GM12878 (cell line): ENCODE results near the gene CXCL12. TPM values are rescaled to one million over a fixed set of nuclear protein-coding genes. Genes with fewer than 3 reads are reported as not detected.

Source experiments
- ATAC-seq: fragments of 200-7000 bp; cut with Tn5 transposase; 3 replicates; pipeline ENCODE4 v1.9.1; 2020; ENCODE audit warnings: mild to moderate bottlenecking, moderate library complexity
- BruUV-seq: library from RNA; stranded (reverse); fragments of 400-500 nt; replicated peaks from 2 replicates; lab custom pipeline; 2021; lab: Mats Ljungman, UMichigan
- CTCF ChIA-PET: fragments of 300-600 bp; sonication (Branson Sonifier 250); formaldehyde crosslinking; extraction: SDS; loops from one replicate; lab custom pipeline; 2021; ENCODE audit warnings: inconsistent platforms; lab: Yijun Ruan, JAX
- POLR2A ChIA-PET: fragments of 350-600 bp; formaldehyde crosslinking; extraction: SDS; loops from one replicate; lab custom pipeline; 2021; ENCODE audit warnings: inconsistent platforms; lab: Charles Lee
- RAD21 ChIA-PET: fragments of 300-600 bp; sonication (Branson Sonifier 250); formaldehyde crosslinking; loops from one replicate; lab custom pipeline; 2023; ENCODE audit warnings: antibody characterized with exemption; ENCODE audit not compliant: unreplicated experiment; lab: Charles Lee
- SMC1A ChIA-PET: fragments of 300-600 bp; sonication (Branson Sonifier 250); formaldehyde crosslinking; loops from one replicate; lab custom pipeline; 2023; ENCODE audit not compliant: unreplicated experiment, uncharacterized antibody; lab: Charles Lee
- DNase-seq: peaks from one replicate; pipeline ENCODE4 v3.0.0-alpha.2; 2011; ENCODE audit warnings: low read depth, low spot score
- FAIRE-seq: peaks from 3 replicates; lab custom pipeline; 2011; peaks lifted over from hg19 to GRCh38; lab: Jason Lieb, UNC
- H2AFZ ChIP-seq: 2 replicates; pipeline ENCODE4 v1.6.0; 2011; ENCODE audit warnings: low read depth, low read length, control low read depth; ENCODE audit not compliant: control insufficient read depth
- H3K27ac ChIP-seq: 2 replicates; pipeline ENCODE4 v1.5.1; 2011; ENCODE audit warnings: control low read depth; ENCODE audit not compliant: control insufficient read depth, insufficient read depth
- H3K27me3 ChIP-seq, 2 experiments: replicated peaks in 1 of 2; 2 replicates each; pipeline versions ENCODE4 v1.6.0 to v1.6.1; 2011; ENCODE audit warnings: low read length in 1 of 2; ENCODE audit not compliant: control insufficient read depth in 2 of 2, insufficient read depth in 2 of 2
- H3K36me3 ChIP-seq, 2 experiments: 2 replicates each; pipeline ENCODE4 v1.5.1; 2011; ENCODE audit warnings: low read length in 1 of 2; ENCODE audit not compliant: control insufficient read depth in 2 of 2, insufficient read depth in 2 of 2
- H3K4me1 ChIP-seq: 2 replicates; pipeline ENCODE4 v1.6.1; 2011; ENCODE audit warnings: mild to moderate bottlenecking, low read length, moderate library complexity, mixed read lengths; ENCODE audit not compliant: control insufficient read depth, insufficient read depth
- H3K4me2 ChIP-seq: 2 replicates; pipeline ENCODE4 v1.6.0; 2011; ENCODE audit warnings: control low read depth; ENCODE audit not compliant: control insufficient read depth, insufficient read depth
- H3K4me3 ChIP-seq: fragments of 200-600 bp; sonication (generic); 2 replicates; pipeline ENCODE4 v1.5.1; 2016
- H3K79me2 ChIP-seq: 2 replicates; pipeline ENCODE4 v1.6.0; 2011; ENCODE audit warnings: low read length; ENCODE audit not compliant: control insufficient read depth, insufficient read depth
- H3K9ac ChIP-seq: 2 replicates; pipeline ENCODE4 v1.8.0; 2011; ENCODE audit warnings: low read length, control low read depth, mixed read lengths; ENCODE audit not compliant: control insufficient read depth, insufficient read depth
- H3K9me3 ChIP-seq: replicated peaks from 3 replicates; pipeline ENCODE4 v1.5.1; 2011; ENCODE audit warnings: mild to moderate bottlenecking, low read length; ENCODE audit not compliant: control insufficient read depth, insufficient read depth
- H4K20me1 ChIP-seq: 2 replicates; pipeline ENCODE4 v1.6.0; 2011; ENCODE audit not compliant: control insufficient read depth, insufficient read depth
- CBFB ChIP-seq: IDR thresholded peaks from 2 replicates; pipeline ENCODE4 v1.6.1; 2016; ENCODE audit warnings: antibody characterized with exemption, low read depth
- CHD2 ChIP-seq: IDR thresholded peaks from 2 replicates; pipeline ENCODE4 v1.6.1; 2011; ENCODE audit warnings: low read depth, low read length, improper control_type of control experiment, borderline replicate concordance
- DPF2 ChIP-seq: fragments of 450-650 bp; IDR thresholded peaks from 2 replicates; pipeline ENCODE4 v1.6.1; 2017; ENCODE audit warnings: mild to moderate bottlenecking
- ELK1 ChIP-seq: IDR thresholded peaks from 2 replicates; pipeline ENCODE4 v1.6.1; 2012; ENCODE audit warnings: low read depth, low read length, improper control_type of control experiment
- MAX ChIP-seq: IDR thresholded peaks from 2 replicates; pipeline ENCODE4 v1.6.1; 2012; ENCODE audit warnings: low read depth, low read length, improper control_type of control experiment
- POLR2A ChIP-seq: IDR thresholded peaks from 2 replicates; pipeline ENCODE4 v1.6.1; 2011; ENCODE audit warnings: low read depth, mild to moderate bottlenecking, low read length
- RBBP5 ChIP-seq: fragments of 200-600 bp; sonication (generic); conservative IDR thresholded peaks from 2 replicates; pipeline ENCODE4 v1.6.1; 2016
- RELA ChIP-seq: fragments of 450-650 bp; IDR thresholded peaks from 2 replicates; pipeline ENCODE4 v1.8.0; 2014; ENCODE audit warnings: borderline replicate concordance; ENCODE audit not compliant: partially characterized antibody
- RELB ChIP-seq: fragments of 450-650 bp; IDR thresholded peaks from 2 replicates; pipeline ENCODE4 v1.6.1; 2017; ENCODE audit warnings: low read depth, mild to moderate bottlenecking, moderate library complexity
- SIX5 ChIP-seq: IDR thresholded peaks from 2 replicates; pipeline ENCODE4 v1.6.1; 2011; ENCODE audit warnings: mild to moderate bottlenecking, low read depth, low read length, moderate library complexity; ENCODE audit not compliant: severe bottlenecking
- TARDBP ChIP-seq: IDR thresholded peaks from 2 replicates; pipeline ENCODE4 v1.6.1; 2016; ENCODE audit warnings: borderline replicate concordance
- YBX1 ChIP-seq: fragments of 450-650 bp; IDR thresholded peaks from 2 replicates; pipeline ENCODE4 v1.6.1; 2016; ENCODE audit warnings: antibody characterized with exemption
- ZBTB33 ChIP-seq: fragments of 450-650 bp; IDR thresholded peaks from 2 replicates; pipeline ENCODE4 v1.6.1; 2017; ENCODE audit warnings: mild to moderate bottlenecking
- WGBS: methylation state at CpG from one replicate; pipeline ENCODE4 v1.1.6; 2016; ENCODE audit warnings: low lambda C conversion rate; ENCODE audit not compliant: insufficient replicate concordance, insufficient coverage; ENCODE audit errors: missing lambda C conversion rate; 5-methylcytosine and 5-hydroxymethylcytosine counted together
- in situ Hi-C: fragments of 300-500 bp; cut with MboI; formaldehyde crosslinking; loops from 9 replicates; pipeline ENCODE4 v1.14.3; 2018; ENCODE audit warnings: mixed read lengths
- intact Hi-C: fragments of 100-400 bp; cut with micrococcal nuclease; formaldehyde crosslinking; loops from one replicate; pipeline ENCODE4 v1.14.2; 2022; ENCODE audit not compliant: unreplicated experiment
- polyA plus RNA-seq, 11 experiments: library from polyadenylated mRNA; depleted of rRNA in 4 of 11; unstranded in 6 of 11; stranded (reverse) in 5 of 11; fragments of >200 nt; fragmentation: Nextera tagmentation in 4 of 11; fragmentation: Illumina TruSeq in 1 of 11; extraction: Ambion mirVana in 4 of 11; extraction: Trizol in 1 of 11; gene quantifications; 1 replicate in 1 of 11; 2 replicates in 10 of 11; pipeline versions ENCODE4 v1.2.1 to v1.2.3, GENCODE V29; 2011 to 2016; ENCODE audit warnings: inconsistent platforms in 2 of 11, missing spikeins in 2 of 11, low read depth in 1 of 11
- total RNA-seq, 4 experiments: library from RNA; depleted of rRNA in 3 of 4; stranded (reverse); fragments of >200 nt in 3 of 4; fragmentation: Illumina TruSeq in 1 of 4; extraction: Trizol in 1 of 4; gene quantifications; 2 replicates each; pipeline versions ENCODE4 v1.2.1 to v1.2.3, GENCODE V29; 2013 to 2021

The CXCL12 gene
- total and polyA plus RNA-seq, 10 of the 15 experiments (the other 5 are each of a cell fraction or from before 2014, with no cell fraction given): 0.03 to 4.5 (median 0.53) TPM

- SMC1A ChIA-PET: no interaction called here
- DNase-seq (no peak), FAIRE-seq (no peak), ATAC-seq (no peak)
- Histone ChIP-seq H3K27me3 (no peaks in the 10 kb centered on the region; a peak in 1 of 4 replicates), H3K4me1 (no peaks in the 10 kb centered on the region), H4K20me1 (no peaks in the 10 kb centered on the region), H3K79me2 (no peaks in the 10 kb centered on the region), H2AFZ (no peak overlapping the region), H3K4me2 (no peak overlapping the region), H3K27ac (no peak overlapping the region), H3K4me3 (no peak overlapping the region), H3K36me3 (no peaks in the 10 kb centered on the region), H3K9me3 (no peaks in the 10 kb centered on the region; the same call in 2 of the 3 replicates), H3K9ac (no peak overlapping the region)
- POLR2A ChIA-PET: no interaction called here
- BruUV-seq: no TSS peak
- in situ Hi-C loops (loop anchor here (25.0 kb wide), 1 partner anchor 92 kb away; no protein-coding TSS in a partner anchor), intact Hi-C loops (no loop called here)
- WGBS: 23% methylated on average over 2 of the region's 2 CpGs
- CTCF ChIA-PET: no interaction called here
- RAD21 ChIA-PET: no interaction called here
- no peak for TF ChIP-seq YBX1
Observed at GRCh38 chr10:44419790-44420549, 35.1 kb upstream of the CXCL12 start.

- no peaks in the 10 kb centered on the region for H3K36me3 ChIP-seq
- no TSS peak for BruUV-seq
- H3K4me1 ChIP-seq: no peaks in the 10 kb centered on the region
- WGBS: 35% methylated on average over 8 of the region's 8 CpGs
- ChIA-PET CTCF (no interaction called here), SMC1A (interaction anchor here (1.2 kb wide), 1 partner anchor 121 kb away, joined by 3 read pairs; no protein-coding TSS in a partner anchor), RAD21 (no interaction called here), POLR2A (no interaction called here)
- in situ Hi-C loops (loop anchor here (25.0 kb wide), 1 partner anchor 94 kb away; no protein-coding TSS in a partner anchor), intact Hi-C loops (no loop called here)
- DNase-seq: no peak
- FAIRE-seq: no peak
- H3K4me2 ChIP-seq: no peak overlapping the region
- H3K79me2 ChIP-seq: no peaks in the 10 kb centered on the region
- no peaks in the 10 kb centered on the region for H3K9me3 ChIP-seq
- H3K9ac ChIP-seq: no peak overlapping the region
- H3K4me3 ChIP-seq: no peak overlapping the region
- H3K27me3 ChIP-seq: no peaks in the 10 kb centered on the region; a peak in 1 of 4 replicates
- H3K27ac ChIP-seq: no peak overlapping the region
- ATAC-seq: no peak
- no peak overlapping the region for H2AFZ ChIP-seq
- H4K20me1 ChIP-seq: no peaks in the 10 kb centered on the region
- TF ChIP-seq RELA (no peak), CHD2 (no peak), TARDBP (no peak), SIX5 (no peak), DPF2 (no peak), RELB (no peak), ELK1 (no peak), ZBTB33 (no peak), RBBP5 (no peak), POLR2A (no peak), CBFB (no peak), MAX (no peak)
Observed at GRCh38 chr10:44418637-44419036, 33.7 kb upstream of the CXCL12 start.
